ENCODE data around the gene TEAD4.

The TEAD4 gene

DNA sequence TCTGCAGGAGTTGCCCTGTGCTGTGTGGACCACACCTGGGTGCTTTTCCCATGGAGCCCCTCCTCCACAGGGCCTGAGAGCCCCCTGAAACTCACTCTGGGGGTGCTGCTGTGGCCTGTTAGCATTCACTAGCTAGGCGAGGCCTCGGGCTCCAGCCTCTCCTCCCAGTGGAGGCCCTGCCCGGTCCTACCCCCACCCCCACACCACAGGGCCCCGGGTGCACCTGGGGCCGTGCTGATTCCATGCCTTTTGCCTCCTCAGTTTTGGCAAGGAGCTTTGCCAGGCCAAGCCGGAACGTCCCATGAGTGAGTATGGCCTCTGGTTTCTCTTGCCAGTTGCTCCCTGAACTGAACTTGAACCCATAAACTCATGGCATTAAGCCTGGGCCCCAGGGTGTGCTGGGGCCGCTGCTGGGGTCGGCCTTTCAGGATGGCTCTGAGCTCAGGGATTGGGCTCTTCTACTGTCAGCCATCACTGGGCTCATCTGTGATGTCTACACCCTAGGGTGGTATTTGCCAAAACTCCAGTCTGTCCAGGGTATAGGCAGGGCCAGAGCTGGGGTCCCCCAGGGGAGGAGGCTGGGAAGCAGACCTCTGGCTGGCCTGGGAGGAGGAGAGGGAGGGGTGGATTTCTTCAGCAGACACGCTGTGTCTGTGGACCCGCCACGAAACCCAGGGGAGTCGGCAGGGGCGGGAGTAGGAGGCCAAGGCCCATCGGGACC lies 59.2 kb downstream of the TEAD4 start:
- no peak overlapping the region for H3K27ac ChIP-seq
- no peak for TF ChIP-seq ZFX (IDR thresholded peaks at IDR 0.05; ENCODE audit: borderline replicate concordance)
- TF ChIP-seq, protein P1, sequence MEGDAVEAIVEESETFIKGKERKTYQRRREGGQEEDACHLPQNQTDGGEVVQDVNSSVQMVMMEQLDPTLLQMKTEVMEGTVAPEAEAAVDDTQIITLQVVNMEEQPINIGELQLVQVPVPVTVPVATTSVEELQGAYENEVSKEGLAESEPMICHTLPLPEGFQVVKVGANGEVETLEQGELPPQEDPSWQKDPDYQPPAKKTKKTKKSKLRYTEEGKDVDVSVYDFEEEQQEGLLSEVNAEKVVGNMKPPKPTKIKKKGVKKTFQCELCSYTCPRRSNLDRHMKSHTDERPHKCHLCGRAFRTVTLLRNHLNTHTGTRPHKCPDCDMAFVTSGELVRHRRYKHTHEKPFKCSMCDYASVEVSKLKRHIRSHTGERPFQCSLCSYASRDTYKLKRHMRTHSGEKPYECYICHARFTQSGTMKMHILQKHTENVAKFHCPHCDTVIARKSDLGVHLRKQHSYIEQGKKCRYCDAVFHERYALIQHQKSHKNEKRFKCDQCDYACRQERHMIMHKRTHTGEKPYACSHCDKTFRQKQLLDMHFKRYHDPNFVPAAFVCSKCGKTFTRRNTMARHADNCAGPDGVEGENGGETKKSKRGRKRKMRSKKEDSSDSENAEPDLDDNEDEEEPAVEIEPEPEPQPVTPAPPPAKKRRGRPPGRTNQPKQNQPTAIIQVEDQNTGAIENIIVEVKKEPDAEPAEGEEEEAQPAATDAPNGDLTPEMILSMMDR (IDR thresholded peaks at IDR 0.05), result no peak

DNA sequence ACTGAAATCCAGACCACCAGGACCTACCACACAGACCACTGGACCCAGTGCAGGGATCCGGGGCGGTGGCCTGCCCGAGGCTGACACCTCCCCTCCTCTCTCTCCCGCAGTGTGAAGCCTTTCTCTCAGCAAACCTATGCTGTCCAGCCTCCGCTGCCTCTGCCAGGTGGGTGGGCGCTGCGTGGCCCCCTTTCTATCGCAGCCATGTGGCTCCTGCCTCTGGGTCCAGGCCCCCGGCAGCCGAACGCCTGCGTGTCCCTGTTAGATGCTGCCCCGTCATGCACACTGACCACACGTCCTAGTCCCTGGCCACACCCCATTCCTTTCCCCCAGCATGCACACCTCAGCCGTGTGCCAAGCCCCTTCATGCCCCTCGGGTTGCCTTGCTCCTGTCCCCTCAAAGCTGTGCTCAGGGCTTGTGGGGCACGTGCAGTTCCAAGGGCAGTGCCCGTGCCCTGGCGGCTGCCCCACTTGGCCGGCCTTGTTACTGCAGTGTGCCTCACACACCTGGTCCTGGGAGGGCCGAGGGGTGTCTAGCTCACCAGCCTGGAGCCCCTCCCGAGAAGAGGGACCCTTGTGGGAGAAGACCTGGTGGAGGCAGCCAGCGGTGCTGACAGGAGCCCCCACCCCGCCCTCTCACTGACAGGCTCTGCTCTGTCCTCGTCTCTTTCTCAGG lies 59.9 kb downstream of the TEAD4 start:
- no peak overlapping the region for H3K27ac ChIP-seq
- TF ChIP-seq ZFX (IDR thresholded peaks at IDR 0.05; ENCODE audit: borderline replicate concordance), result no peak
- TF ChIP-seq, protein P1 (IDR thresholded peaks at IDR 0.05), result no peak

DNA sequence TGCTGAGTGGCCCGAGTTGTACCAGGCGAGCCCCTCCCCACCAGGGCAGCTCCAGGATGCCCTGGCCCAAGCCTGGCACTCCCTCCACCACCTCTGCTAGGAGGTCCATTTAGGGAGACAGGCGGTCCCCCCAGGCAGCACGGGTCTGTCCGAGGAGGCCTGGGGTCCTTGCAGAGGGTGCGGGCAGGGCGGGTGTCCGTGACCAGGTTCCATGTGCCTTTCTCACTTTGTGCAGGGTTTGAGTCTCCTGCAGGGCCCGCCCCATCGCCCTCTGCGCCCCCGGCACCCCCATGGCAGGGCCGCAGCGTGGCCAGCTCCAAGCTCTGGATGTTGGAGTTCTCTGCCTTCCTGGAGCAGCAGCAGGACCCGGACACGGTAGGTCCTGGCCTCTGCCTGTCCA lies 61.2 kb downstream of the TEAD4 start:
- TF ChIP-seq, protein P1 (IDR thresholded peaks at IDR 0.05), result no peak
- TF ChIP-seq ZFX (IDR thresholded peaks at IDR 0.05; ENCODE audit: borderline replicate concordance), result no peak
- H3K27ac ChIP-seq, result no peak overlapping the region

DNA sequence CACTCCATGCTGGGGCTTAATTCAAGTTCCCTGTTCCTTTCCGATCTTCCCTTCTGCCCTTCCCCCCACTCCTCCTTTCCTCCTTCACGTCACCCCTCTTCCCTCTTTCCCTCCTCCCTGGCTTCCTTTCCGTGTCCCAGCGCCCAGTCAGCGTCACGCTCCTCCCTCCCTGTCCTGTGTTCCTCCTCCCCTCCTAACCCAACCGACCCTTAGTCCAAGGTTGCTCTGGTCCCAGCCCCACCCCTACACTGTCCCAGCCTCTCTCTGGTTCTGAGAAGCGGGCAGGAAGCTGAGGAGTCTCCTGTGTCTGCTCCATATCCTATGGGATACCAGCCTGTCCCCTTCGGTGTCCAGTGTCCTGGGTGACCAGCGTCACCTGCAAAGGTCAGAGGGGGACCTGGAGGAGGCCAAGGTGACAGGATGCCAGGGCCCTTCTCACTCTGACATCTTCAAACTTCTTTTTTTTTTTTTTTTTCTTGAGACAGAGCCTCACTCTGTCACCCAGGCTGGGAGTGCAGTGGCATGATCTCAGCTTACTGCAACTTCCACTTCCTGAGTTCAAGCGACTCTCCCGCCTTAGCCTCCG lies 61.7 kb downstream of the TEAD4 start:
- H3K27ac ChIP-seq, result no peak overlapping the region
- TF ChIP-seq, protein P1 (IDR thresholded peaks at IDR 0.05), result no peak
- TF ChIP-seq ZFX (IDR thresholded peaks at IDR 0.05; ENCODE audit: borderline replicate concordance), result no peak

DNA sequence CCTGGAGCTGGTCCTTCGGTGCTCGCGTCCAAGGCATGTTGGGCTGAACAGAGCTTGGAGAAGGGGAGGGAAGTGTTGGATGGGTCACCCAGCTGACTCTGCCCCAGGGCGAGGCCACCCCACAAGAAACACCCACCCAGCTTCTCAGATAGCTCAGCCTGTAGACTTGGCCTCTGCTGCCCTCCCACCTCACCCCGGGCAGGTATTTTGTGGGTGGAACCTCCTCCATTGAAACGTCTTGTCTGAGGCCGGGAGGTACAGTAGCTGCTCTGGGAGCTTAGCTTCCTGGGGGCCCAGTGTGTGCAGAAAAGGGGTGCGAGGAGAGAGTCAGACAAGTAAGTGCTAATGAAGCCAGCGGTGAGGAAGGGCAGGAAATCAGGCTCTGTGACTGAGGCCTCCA lies 63.2 kb downstream of the TEAD4 start:
- H3K27ac ChIP-seq, result no peak overlapping the region
- TF ChIP-seq, protein P1 (IDR thresholded peaks at IDR 0.05), result no peak
- no peak for TF ChIP-seq ZFX (IDR thresholded peaks at IDR 0.05; ENCODE audit: borderline replicate concordance)

DNA sequence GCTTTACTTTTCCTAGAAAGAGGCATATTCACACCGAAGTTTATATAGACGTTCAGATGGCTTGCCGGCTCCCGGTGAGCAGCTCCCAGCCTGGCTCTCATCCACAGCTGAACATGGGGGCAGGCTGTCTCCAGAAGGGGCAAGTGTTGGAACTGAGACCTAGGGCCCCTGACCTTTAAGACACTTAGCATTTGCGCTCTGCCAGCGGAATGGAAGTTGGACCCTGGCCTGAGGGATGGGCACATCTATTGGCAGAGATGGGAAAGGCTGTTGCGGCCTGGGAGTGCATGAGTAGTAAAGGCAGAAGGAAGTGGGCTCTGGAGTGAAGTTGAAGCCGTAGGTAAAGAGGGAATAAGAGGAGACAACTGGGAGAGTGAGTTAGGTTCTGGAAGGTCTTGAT lies 63.8 kb downstream of the TEAD4 start:
- TF ChIP-seq, protein P1 (IDR thresholded peaks at IDR 0.05), result no peak
- TF ChIP-seq ZFX (IDR thresholded peaks at IDR 0.05; ENCODE audit: borderline replicate concordance), result no peak
- H3K27ac ChIP-seq, result no peak overlapping the region

DNA sequence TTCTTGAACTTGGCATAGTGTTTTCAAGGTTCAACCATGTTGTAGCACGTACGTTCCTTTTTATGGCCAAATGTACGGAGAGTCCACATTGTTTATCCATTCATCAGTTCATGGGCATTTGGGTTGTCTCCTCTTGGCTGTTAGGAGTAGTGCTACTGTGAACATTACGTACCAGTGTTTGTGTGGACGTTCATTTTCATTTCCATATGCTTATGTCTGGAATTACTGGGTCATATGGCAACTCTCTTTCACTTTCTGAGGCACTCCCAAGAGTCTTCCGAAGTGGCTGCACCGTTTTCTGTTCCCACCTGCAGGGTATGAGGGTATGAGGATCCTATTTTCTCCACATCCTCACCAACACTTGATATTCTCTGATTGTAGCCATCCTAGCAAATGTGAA lies 68.9 kb downstream of the TEAD4 start:
- H3K27ac ChIP-seq, result no peak overlapping the region
- TF ChIP-seq ZFX (IDR thresholded peaks at IDR 0.05; ENCODE audit: borderline replicate concordance), result no peak
- TF ChIP-seq, protein P1 (IDR thresholded peaks at IDR 0.05), result no peak

Measured in 22Rv1 (cell line).